HuH-7.5 (cell line): ENCODE measurements around the gene PBXIP1.

Source experiments
- DNase-seq: peaks from one replicate; pipeline ENCODE4 v3.0.0; 2011; ENCODE audit warnings: low spot score

PBXIP1 gene

GRCh38 chr1:154972517-154973343 lies 16.8 kb upstream of the PBXIP1 start:
- DNase-seq = peak; percentile 90

GRCh38 chr1:154972213-154972516 lies 16.3 kb upstream of the PBXIP1 start:
- no peak for DNase-seq

- DNase-seq = no peak
Measured at GRCh38 chr1:154971341-154971998, 15.6 kb upstream of the PBXIP1 start.

GRCh38 chr1:154970631-154971340 lies 14.9 kb upstream of the PBXIP1 start, which contains the start of gene SHC1:
Gene SHC1, minus strand, starts transcription at chr1:154970747. Its CDS starts 221 bp downstream, at chr1:154970526.
- peak; percentile 72 for DNase-seq

- DNase-seq = no peak
Measured at GRCh38 chr1:154969860-154970452, 14.1 kb upstream of the PBXIP1 start.

GRCh38 chr1:154969246-154969645 lies 13.3 kb upstream of the PBXIP1 start:
- no peak for DNase-seq

- DNase-seq = no peak
Measured at GRCh38 chr1:154968731-154969130, 12.8 kb upstream of the PBXIP1 start.

GRCh38 chr1:154967331-154967950 lies 11.5 kb upstream of the PBXIP1 start:
- DNase-seq = no peak

GRCh38 chr1:154966111-154966510 lies 10.2 kb upstream of the PBXIP1 start:
- no peak for DNase-seq

- DNase-seq = no peak
Measured at GRCh38 chr1:154964359-154964758, 8.5 kb upstream of the PBXIP1 start.

- DNase-seq = no peak
Measured at GRCh38 chr1:154963643-154964042, 7.7 kb upstream of the PBXIP1 start.

GRCh38 chr1:154962795-154963330 lies 7.0 kb upstream of the PBXIP1 start:
- DNase-seq = no peak

GRCh38 chr1:154962156-154962749 lies 6.4 kb upstream of the PBXIP1 start:
- DNase-seq = no peak

GRCh38 chr1:154961207-154962155 lies 5.6 kb upstream of the PBXIP1 start, which contains the start of gene PYGO2:
Gene PYGO2, minus strand, starts transcription at chr1:154961782. Its CDS starts 206 bp downstream, at chr1:154961576.
- DNase-seq = peak; percentile 91

GRCh38 chr1:154960446-154961136 lies 4.7 kb upstream of the PBXIP1 start:
- DNase-seq = no peak

- no peak for DNase-seq
Measured at GRCh38 chr1:154959426-154959780, 3.5 kb upstream of the PBXIP1 start.

- no peak for DNase-seq
Measured at GRCh38 chr1:154958681-154959425, 3.0 kb upstream of the PBXIP1 start.

GRCh38 chr1:154958036-154958435 lies 2.1 kb upstream of the PBXIP1 start:
- no peak for DNase-seq
